Measurements from ENCODE around the gene ANKMY1. TPM values are rescaled to one million over a fixed set of nuclear protein-coding genes. Genes with fewer than 3 reads are reported as not detected.

Gene ANKMY1
- total RNA-seq, 4 donors from 2014 or later = 8.2 to 23.8 (median 17.1) TPM

GRCh38 chr2:240508832-240509545, 48.8 kb downstream of the ANKMY1 start:
- intact Hi-C loops (cut with DNase I) = loop anchor here (10.0 kb wide), 1 partner anchor 196 kb away; no protein-coding TSS in a partner anchor

GRCh38 chr2:240507778-240508251, 50.0 kb downstream of the ANKMY1 start:
- 86 to 92% methylated on average over 2 to 3 of the region's 11 CpGs for WGBS, 2 donors
- TF ChIP-seq POLR2A (IDR thresholded peaks at IDR 0.05) = no peak
- TF ChIP-seq CTCF (IDR thresholded peaks at IDR 0.05) = no peak
- Histone ChIP-seq H3K27ac (no peak overlapping the region), H3K36me3 (peaks cover 0 to 49% (median 0%) of the 10 kb centered on the region in 3 donors), H3K27me3 (no peaks in the 10 kb centered on the region), H3K9me3 (no peaks in the 10 kb centered on the region), H3K4me3 (no peak overlapping the region), H3K4me1 (no peaks in the 10 kb centered on the region)
- DNase-seq = no peak
- intact Hi-C loops (cut with DNase I) = loop anchor here (10.0 kb wide), 1 partner anchor 197 kb away; no protein-coding TSS in a partner anchor

More at GRCh38 chr2:240508832-240509545, 48.8 kb downstream of the ANKMY1 start:
- no peak for TF ChIP-seq CTCF (IDR thresholded peaks at IDR 0.05)
- TF ChIP-seq POLR2A (IDR thresholded peaks at IDR 0.05) = no peak
- no peak for DNase-seq
- Histone ChIP-seq H3K36me3 (peaks cover 0 to 47% (median 0%) of the 10 kb centered on the region in 3 donors), H3K4me1 (peaks cover 0 to 6% (median 2%) of the 10 kb centered on the region in 3 donors), H3K9me3 (no peaks in the 10 kb centered on the region), H3K27me3 (no peaks in the 10 kb centered on the region), H3K27ac (no peak overlapping the region), H3K4me3 (no peak overlapping the region)
- WGBS, 2 donors = 93 to 95% methylated on average over 7 of the region's 7 CpGs

GRCh38 chr2:240507060-240507777, 50.6 kb downstream of the ANKMY1 start:
- no peak for DNase-seq

GRCh38 chr2:240506406-240507059, 51.3 kb downstream of the ANKMY1 start:
- TF ChIP-seq POLR2A (IDR thresholded peaks at IDR 0.05) (no peak), CTCF (IDR thresholded peaks at IDR 0.05) (no peak)
- H3K27me3 ChIP-seq = no peaks in the 10 kb centered on the region
- 87 to 88% methylated on average over 10 to 11 of the region's 17 CpGs for WGBS, 2 donors
- no peaks in the 10 kb centered on the region for H3K9me3 ChIP-seq
- no peak overlapping the region for H3K27ac ChIP-seq
- peaks cover 0 to 39% (median 0%) of the 10 kb centered on the region in 3 donors for H3K36me3 ChIP-seq
- intact Hi-C loops (cut with DNase I) = loop anchor here (10.0 kb wide), 1 partner anchor 198 kb away; no protein-coding TSS in a partner anchor
- no peak for DNase-seq
- H3K4me3 ChIP-seq = no peak overlapping the region
- no peaks in the 10 kb centered on the region for H3K4me1 ChIP-seq

More at GRCh38 chr2:240507060-240507777, 50.6 kb downstream of the ANKMY1 start:
- intact Hi-C loops (cut with DNase I) = loop anchor here (10.0 kb wide), 1 partner anchor 198 kb away; no protein-coding TSS in a partner anchor
- H3K4me1 ChIP-seq = no peaks in the 10 kb centered on the region
- no peaks in the 10 kb centered on the region for H3K9me3 ChIP-seq
- no peaks in the 10 kb centered on the region for H3K27me3 ChIP-seq
- no peak for TF ChIP-seq POLR2A (IDR thresholded peaks at IDR 0.05)
- TF ChIP-seq CTCF (IDR thresholded peaks at IDR 0.05) = no peak
- no peak overlapping the region for H3K27ac ChIP-seq
- no peak overlapping the region for H3K4me3 ChIP-seq
- WGBS, 2 donors = 89 to 90% methylated on average over 3 of the region's 6 CpGs
- H3K36me3 ChIP-seq = peaks cover 0 to 43% (median 0%) of the 10 kb centered on the region in 3 donors
